ENCODE results near the gene TECPR2.

Gene TECPR2

DNA sequence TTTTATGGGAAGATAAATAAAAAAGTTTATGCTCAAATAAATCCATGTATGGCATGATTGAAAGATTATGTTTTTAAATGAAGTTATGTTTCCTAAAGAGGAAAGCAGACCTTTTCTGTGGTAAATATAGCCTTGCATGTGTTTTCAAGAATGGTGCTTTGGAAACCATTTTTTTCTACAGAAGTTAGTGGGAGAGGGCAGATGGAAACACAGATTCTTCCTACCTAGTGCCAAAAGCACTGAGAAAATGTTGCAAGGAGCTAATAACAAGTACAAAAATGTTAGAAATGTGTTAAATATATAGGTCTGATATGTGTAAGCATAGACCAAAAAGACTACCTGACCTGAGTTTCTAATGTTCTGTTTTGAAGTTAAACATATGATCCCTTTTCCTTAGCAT is 24.3 kb downstream of the TECPR2 start:
- no peak for DNase-seq

- DNase-seq, result no peak
These were observed 26.5 kb downstream of the TECPR2 start for GRCh38 chr14:102389246-102389645.

- no peak for DNase-seq
These were observed 27.5 kb downstream of the TECPR2 start for GRCh38 chr14:102390064-102390855.

GRCh38 chr14:102392506-102392905 is 29.8 kb downstream of the TECPR2 start:
- DNase-seq, result no peak

DNA sequence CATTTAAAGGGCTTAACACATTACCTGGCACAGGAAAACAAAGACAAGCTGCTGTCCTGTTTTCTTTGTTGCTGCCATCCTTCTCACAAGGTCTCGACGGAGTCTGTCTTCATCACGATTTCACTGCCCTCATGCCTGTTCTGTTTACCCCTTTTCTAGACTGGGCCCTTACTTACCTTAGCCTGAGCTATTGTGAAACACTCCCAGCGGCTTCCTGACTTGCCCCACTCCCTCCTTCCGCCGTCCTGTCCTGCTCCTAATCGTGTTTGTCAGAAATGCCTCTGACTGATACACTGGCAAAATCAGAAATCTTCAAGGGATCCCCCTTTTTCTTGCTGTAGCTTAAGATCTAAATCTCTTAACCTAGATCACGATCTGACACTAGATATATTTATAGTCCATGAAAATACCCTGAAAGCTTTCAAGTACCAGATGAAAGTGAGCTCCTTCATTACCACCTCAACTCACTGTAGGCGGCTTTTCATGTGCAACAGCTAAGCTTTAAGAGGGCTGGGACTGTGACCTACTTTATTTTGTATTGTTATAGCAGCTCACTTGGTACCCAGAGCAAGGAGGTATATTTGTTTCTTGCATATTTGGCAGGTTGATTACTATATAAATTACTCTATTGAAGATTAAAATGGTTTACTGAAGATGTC is 32.1 kb downstream of the TECPR2 start:
- DNase-seq, result peak in 1 of 2 donors; percentile 0

DNA sequence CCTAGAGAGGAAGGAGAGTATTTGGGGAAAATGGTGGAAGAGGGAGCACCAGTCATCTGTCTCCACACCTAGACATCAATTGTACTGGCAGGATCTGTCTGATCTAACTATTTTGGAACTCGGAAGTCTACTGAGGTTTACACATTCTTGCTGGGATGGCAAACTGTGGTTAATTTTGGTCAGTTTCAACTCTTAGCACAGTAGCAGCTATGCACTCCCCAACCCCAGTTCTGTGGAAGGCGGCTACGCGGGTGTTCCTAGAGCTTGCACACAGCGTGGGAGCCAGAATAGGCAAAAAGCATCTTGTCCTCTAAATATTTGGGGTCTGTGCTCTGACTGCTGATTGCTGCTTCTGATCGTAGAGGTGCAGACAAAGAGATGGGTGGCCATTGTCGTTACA is 33.8 kb downstream of the TECPR2 start:
- no peak for DNase-seq

DNA sequence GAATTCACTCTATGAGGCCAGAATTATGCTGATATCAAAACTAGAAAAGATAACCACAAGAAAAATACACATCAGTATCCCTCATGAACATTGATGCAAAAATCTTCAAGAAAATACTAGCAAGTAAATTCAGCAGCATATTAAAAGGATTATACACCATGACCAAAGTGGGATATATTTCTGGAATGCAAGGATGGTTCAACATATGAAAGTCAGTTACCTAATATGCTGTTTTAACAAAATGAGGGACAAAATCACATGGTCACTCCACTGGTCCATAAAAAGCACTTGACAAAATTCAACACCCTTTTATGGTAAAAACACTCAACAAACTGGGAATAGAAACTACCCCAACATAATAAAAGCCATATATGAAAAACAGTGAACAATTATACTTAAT is 40.3 kb downstream of the TECPR2 start:
- no peak for DNase-seq

DNA sequence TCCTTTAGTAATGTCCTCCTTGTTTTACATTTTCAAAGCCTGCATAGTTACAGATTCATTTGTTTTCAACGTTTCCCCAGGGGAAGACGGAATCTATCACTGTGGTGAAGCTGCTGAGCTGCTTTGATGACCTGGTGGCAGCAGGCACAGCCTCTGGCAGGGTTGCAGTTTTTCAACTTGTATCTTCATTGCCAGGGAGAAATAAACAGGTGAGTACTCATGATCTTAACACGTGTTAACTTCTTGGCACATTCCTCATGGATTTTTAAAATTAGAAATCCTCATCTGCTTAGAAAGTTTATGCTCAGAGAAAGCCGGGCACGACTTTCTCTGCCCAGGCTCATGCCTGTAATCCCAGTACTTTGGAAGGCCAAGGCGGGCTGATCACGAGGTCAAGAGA is 44.5 kb downstream of the TECPR2 start:
- DNase-seq, result no peak

DNA sequence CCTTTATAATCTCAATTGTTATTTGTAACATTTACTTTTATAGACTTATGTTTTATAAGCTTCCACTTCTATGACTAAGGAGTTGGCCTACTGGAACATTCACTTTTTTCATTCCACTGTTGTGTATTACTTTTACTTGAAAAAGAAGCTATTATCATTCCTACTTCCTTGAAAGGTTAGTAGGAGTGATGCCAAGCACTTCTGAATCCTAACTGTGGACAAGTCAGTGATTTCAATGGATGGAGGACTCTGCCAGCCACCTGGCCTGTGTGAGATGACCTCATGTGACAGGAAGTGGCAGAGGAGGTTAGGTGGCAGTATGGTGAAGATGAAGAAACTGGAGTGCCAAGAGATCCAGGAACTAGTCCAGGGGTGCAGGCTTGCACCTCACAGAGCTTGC is 46.0 kb downstream of the TECPR2 start:
- no peak for DNase-seq

DNA sequence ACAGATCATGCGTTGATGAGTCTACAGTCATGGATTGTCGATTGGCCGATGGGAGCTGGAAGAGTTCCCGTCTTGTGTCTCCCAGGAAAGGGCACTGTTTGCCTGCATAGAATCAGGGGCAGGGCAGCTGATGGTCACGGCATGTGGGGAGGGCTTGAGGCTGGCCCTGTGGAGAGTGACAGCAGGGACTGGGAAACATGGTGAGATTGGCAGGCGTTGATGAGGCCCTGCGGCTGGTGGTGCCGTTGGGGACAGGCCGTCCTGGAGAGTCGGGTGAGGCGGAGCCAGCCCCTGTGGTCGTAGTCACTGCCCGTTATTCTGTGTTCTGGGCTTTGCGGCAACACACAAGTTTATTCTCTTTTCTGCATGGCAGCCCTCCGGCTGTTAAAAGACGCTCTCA is 52.9 kb downstream of the TECPR2 start:
- DNase-seq, result no peak

- DNase-seq, result no peak
These were observed 54.3 kb downstream of the TECPR2 start for GRCh38 chr14:102417001-102417431.

GRCh38 chr14:102417646-102418045 is 54.9 kb downstream of the TECPR2 start:
- DNase-seq, result no peak

- DNase-seq, result no peak
These were observed 55.6 kb downstream of the TECPR2 start for GRCh38 chr14:102418169-102418852.

- DNase-seq, result no peak
These were observed 56.1 kb downstream of the TECPR2 start for GRCh38 chr14:102418853-102419240.

DNA sequence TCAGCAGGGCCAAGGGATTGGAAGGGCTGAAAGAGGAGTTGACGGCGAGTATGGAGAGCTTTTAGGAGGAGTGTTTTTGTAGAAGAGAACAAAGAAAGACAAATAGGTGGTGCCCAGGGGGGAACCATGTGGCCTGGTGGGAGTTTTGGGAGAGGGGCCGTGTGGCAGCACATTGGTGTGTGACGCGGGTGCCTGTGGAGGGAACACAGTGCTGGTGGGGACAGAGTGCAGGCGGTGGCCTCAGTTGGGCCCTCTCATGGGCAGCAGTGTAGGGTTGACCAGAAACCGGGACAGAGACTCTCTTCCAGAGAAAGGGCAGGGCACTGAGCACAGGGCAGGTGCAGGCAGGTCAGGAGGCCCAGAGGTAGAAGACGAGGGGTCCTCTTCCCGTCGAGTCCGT is 56.5 kb downstream of the TECPR2 start:
- no peak for DNase-seq

- no peak for DNase-seq
These were observed 57.0 kb downstream of the TECPR2 start for GRCh38 chr14:102419716-102420115.

DNA sequence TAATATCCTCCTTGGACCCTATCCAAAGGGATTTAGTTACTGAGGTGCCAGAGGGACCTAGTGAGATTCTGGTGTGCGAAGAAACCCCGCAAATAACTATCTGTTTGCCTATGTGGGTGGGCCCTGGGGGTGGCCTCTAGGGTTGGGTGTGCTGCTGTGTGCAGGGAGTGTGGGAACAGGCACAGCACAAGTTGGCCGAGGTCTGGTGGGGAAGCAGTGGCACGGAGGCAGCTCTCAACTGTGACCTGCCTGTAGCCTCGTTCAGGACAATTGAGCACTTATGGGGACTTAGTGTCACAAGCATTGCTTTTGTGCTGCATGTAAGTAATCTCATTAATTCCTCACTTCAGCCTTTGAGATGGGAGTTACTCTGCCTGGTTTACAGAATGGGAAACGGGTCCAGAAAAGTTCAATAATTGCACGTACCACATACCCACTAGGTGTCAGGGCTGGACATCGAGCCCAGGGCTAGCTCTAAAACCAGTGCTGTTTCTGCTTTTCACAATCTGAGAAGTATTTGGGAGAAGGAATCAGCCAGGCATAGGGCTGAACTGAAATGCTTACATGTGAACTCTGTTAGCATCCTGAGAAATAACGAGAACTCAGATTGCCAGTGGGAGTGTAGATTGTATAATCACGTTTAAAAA is 58.8 kb downstream of the TECPR2 start:
- no peak for DNase-seq

GRCh38 chr14:102424520-102424919 is 61.8 kb downstream of the TECPR2 start:
- DNase-seq, result no peak

- no peak for DNase-seq
These were observed 62.2 kb downstream of the TECPR2 start for GRCh38 chr14:102424923-102425322.

GRCh38 chr14:102426796-102427195 is 64.1 kb downstream of the TECPR2 start:
- no peak for DNase-seq

GRCh38 chr14:102427642-102428041 is 64.9 kb downstream of the TECPR2 start:
- DNase-seq, result no peak

GRCh38 chr14:102430212-102430908 is 67.6 kb downstream of the TECPR2 start:
- DNase-seq, result no peak

DNA sequence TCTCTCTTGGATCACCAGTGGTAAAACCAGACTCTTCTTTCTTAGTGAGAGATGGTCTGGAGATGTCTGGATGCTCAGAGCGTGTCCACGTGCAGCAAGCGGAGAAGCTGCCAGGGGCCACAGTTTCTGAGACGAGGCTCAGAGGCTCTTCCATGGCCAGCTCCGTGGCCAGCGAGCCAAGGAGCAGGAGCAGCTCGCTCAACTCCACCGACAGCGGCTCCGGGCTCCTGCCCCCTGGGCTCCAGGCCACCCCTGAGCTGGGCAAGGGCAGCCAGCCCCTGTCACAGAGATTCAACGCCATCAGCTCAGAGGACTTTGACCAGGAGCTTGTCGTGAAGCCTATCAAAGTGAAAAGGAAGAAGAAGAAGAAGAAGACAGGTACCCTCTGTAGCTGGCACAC is 69.0 kb downstream of the TECPR2 start:
- DNase-seq, result no peak

All from CD4-positive, alpha-beta T cell treated with Interferon alpha-2 for 1 hour (primary cell).